ENCODE results near the gene LGALS9. TPM values are rescaled to one million over a fixed set of nuclear protein-coding genes. Genes with fewer than 3 reads are reported as not detected.
A peak's percentile ranks its signal among the peaks of the same experiment; 100 is the strongest.
"Not testable (repeated sequence)": the region's sequence is repeated elsewhere in the genome, so short reads cannot be mapped to it uniquely, and the experiment has no call there.

LGALS9 gene
- total and polyA plus RNA-seq, 7 donors, result 17.8 to 476 (median 33.2) TPM

DNA sequence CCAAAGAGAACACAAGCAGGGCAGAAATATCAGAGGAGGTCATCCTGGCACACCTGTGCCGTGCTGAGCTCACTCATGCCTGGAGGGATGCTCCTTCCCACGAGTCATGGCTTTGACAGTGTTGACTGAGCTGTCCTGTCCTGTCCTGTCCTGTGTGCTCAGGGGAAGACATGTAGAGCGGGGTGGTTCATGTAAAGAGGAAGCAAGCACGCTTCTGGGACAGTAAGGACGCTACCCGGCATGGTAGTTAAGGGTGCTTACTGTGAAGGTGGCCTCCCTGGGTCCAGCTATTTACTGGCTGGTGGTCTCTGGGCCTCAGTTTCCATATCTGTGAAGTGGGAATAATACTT is 398 bp downstream of the LGALS9 start:
- peaks cover 0 to 24% (median 23%) of the 10 kb centered on the region in 4 donors for H3K4me1 ChIP-seq
- H3K9me3 ChIP-seq, result no peaks in the 10 kb centered on the region
- intact Hi-C loops (cut with DNase I), result no loop called here
- no peak for DNase-seq
- H3K27me3 ChIP-seq, result no peaks in the 10 kb centered on the region
- H3K27ac ChIP-seq, result peak overlapping the region; percentile 56 to 69 (median 62)
- 9 to 18% methylated on average over 6 of the region's 6 CpGs for WGBS, 2 donors
- TF ChIP-seq, protein P1, sequence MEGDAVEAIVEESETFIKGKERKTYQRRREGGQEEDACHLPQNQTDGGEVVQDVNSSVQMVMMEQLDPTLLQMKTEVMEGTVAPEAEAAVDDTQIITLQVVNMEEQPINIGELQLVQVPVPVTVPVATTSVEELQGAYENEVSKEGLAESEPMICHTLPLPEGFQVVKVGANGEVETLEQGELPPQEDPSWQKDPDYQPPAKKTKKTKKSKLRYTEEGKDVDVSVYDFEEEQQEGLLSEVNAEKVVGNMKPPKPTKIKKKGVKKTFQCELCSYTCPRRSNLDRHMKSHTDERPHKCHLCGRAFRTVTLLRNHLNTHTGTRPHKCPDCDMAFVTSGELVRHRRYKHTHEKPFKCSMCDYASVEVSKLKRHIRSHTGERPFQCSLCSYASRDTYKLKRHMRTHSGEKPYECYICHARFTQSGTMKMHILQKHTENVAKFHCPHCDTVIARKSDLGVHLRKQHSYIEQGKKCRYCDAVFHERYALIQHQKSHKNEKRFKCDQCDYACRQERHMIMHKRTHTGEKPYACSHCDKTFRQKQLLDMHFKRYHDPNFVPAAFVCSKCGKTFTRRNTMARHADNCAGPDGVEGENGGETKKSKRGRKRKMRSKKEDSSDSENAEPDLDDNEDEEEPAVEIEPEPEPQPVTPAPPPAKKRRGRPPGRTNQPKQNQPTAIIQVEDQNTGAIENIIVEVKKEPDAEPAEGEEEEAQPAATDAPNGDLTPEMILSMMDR (IDR thresholded peaks at IDR 0.05), result no peak
- TF ChIP-seq EP300 (IDR thresholded peaks at IDR 0.05) (no peak), POLR2AphosphoS5 (IDR thresholded peaks at IDR 0.05) (no peak), POLR2A (IDR thresholded peaks at IDR 0.05) (no peak)
- peak overlapping the region in 3 of 4 donors; percentile 31 to 41 (median 31) for H3K4me3 ChIP-seq
- peaks cover 0 to under 1% (median 0%) of the 10 kb centered on the region in 4 donors for H3K36me3 ChIP-seq

- TF ChIP-seq POLR2A (IDR thresholded peaks at IDR 0.05), result no peak
- TF ChIP-seq, protein P1 (IDR thresholded peaks at IDR 0.05), result no peak
- no peak for TF ChIP-seq EP300 (IDR thresholded peaks at IDR 0.05)
- TF ChIP-seq POLR2AphosphoS5 (IDR thresholded peaks at IDR 0.05), result no peak
- no peaks in the 10 kb centered on the region for H3K27me3 ChIP-seq
- no peaks in the 10 kb centered on the region for H3K36me3 ChIP-seq
- H3K4me3 ChIP-seq, result peak overlapping the region in 3 of 4 donors; percentile 31 to 41 (median 31)
- H3K9me3 ChIP-seq, result no peaks in the 10 kb centered on the region
- H3K4me1 ChIP-seq, result peaks cover 0 to 24% (median 23%) of the 10 kb centered on the region in 4 donors
- intact Hi-C loops (cut with DNase I), result no loop called here
- 13 to 36% methylated on average over 11 of the region's 11 CpGs for WGBS, 2 donors
- no peak for DNase-seq
- peak overlapping the region; percentile 56 to 69 (median 62) for H3K27ac ChIP-seq
Observed at GRCh38 chr17:27631897-27632725, 1.1 kb downstream of the LGALS9 start.

DNA sequence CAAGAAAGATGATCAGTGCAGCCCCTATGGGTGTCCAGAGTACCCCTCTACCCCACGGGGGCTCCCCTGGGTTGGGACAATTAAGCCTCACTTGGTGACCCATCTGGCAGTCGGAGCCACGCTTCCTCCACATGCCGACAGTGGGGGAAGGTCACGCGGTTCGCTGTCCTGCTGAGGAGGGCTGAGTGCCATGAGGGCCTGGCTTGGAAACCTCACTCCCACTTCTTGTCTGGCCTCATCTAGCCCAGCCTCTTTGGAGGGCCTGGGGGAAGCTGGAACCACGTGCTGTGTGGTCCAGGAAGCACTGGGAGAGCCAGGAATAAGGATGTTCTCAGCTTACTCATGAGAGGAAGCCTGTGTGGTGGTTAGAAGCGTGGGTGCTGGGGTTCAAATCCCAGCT is 1.8 kb downstream of the LGALS9 start:
- Histone ChIP-seq H3K27ac (peak overlapping the region; percentile 61 to 69 (median 64)), H3K4me1 (peaks cover 0 to 24% (median 23%) of the 10 kb centered on the region in 4 donors), H3K4me3 (peak overlapping the region in 1 of 4 donors; percentile 41)
- H3K36me3 ChIP-seq; H3K27me3 ChIP-seq; intact Hi-C loops (cut with DNase I); H3K9me3 ChIP-seq: not testable (repeated sequence)
- DNase-seq, result peak; percentile 93
- TF ChIP-seq EP300 (IDR thresholded peaks at IDR 0.05), result peak in 1 of 4 donors; percentile 10
- TF ChIP-seq POLR2AphosphoS5 (IDR thresholded peaks at IDR 0.05), result peak in 2 of 4 donors; percentile 11 to 73
- 9 to 23% methylated on average over 9 of the region's 9 CpGs for WGBS, 2 donors

GRCh38 chr17:27633312-27634025 is 2.5 kb downstream of the LGALS9 start:
- H3K27ac ChIP-seq, result peak overlapping the region; percentile 61 to 69 (median 64)
- DNase-seq, result no peak

More at GRCh38 chr17:27633312-27634025, 2.5 kb downstream of the LGALS9 start:
- peaks cover 0 to 24% (median 23%) of the 10 kb centered on the region in 4 donors for H3K4me1 ChIP-seq
- 17 to 64% methylated on average over 14 of the region's 14 CpGs for WGBS, 2 donors
- H3K9me3 ChIP-seq, result no peaks in the 10 kb centered on the region
- H3K27me3 ChIP-seq, result no peaks in the 10 kb centered on the region
- H3K4me3 ChIP-seq, result no peak overlapping the region
- TF ChIP-seq, protein P1 (IDR thresholded peaks at IDR 0.05), result no peak
- TF ChIP-seq POLR2AphosphoS5 (IDR thresholded peaks at IDR 0.05) (peak in 3 of 4 donors; percentile 25 to 71 (median 32)), POLR2A (IDR thresholded peaks at IDR 0.05) (no peak), EP300 (IDR thresholded peaks at IDR 0.05) (no peak)
- H3K36me3 ChIP-seq, result no peaks in the 10 kb centered on the region
- intact Hi-C loops (cut with DNase I), result no loop called here
